HepG2 (cell line): Measurements from ENCODE around the gene FRK. TPM values are rescaled to one million over a fixed set of nuclear protein-coding genes. Genes with fewer than 3 reads are reported as not detected.

Experiments
- FOXP4 ChIP-seq: sonication (generic); formaldehyde crosslinking; IDR thresholded peaks from 2 replicates; pipeline ENCODE4 v1.4.0; 2020; ENCODE audit warnings: missing genetic modification reagents
- IRF2 ChIP-seq: IDR thresholded peaks from 2 replicates; pipeline ENCODE4 v1.6.1; 2018; ENCODE audit warnings: missing genetic modification reagents, missing compliant biosample characterization
- KLF9 ChIP-seq: IDR thresholded peaks from 2 replicates; pipeline ENCODE4 v1.6.1; 2016; ENCODE audit warnings: low read depth
- KMT2B ChIP-seq: IDR thresholded peaks from 2 replicates; pipeline ENCODE4 v1.6.1; 2016; ENCODE audit warnings: missing genetic modification reagents, missing compliant biosample characterization
- MBD4 ChIP-seq: IDR thresholded peaks from 2 replicates; pipeline ENCODE4 v1.6.1; 2012; ENCODE audit warnings: low read length, inconsistent platforms, borderline replicate concordance
- RFX3 ChIP-seq: IDR thresholded peaks from 2 replicates; pipeline ENCODE4 v1.6.1; 2016; ENCODE audit warnings: missing biosample characterization, missing genetic modification reagents
- SUZ12 ChIP-seq: fragments of 150-350 bp; IDR thresholded peaks from 2 replicates; pipeline ENCODE4 v1.6.1; 2014; ENCODE audit warnings: low read depth, low read length
- ZNF253 ChIP-seq: sonication (generic); formaldehyde crosslinking; IDR thresholded peaks from 2 replicates; pipeline ENCODE4 v1.8.0; 2022; ENCODE audit warnings: mild to moderate bottlenecking, missing genetic modification reagents, borderline replicate concordance
- ZNF275 ChIP-seq: sonication (generic); formaldehyde crosslinking; IDR thresholded peaks from 2 replicates; pipeline ENCODE4 v1.8.0; 2022; ENCODE audit warnings: missing genetic modification reagents, mild to moderate bottlenecking, inconsistent platforms, borderline replicate concordance
- ZNF451 ChIP-seq: sonication (generic); formaldehyde crosslinking; IDR thresholded peaks from 2 replicates; pipeline ENCODE4 v1.5.0; 2020; ENCODE audit warnings: mild to moderate bottlenecking, missing genetic modification reagents
- ZNF83 ChIP-seq: sonication (generic); formaldehyde crosslinking; IDR thresholded peaks from 2 replicates; pipeline ENCODE4 v1.4.0; 2020; ENCODE audit warnings: missing genetic modification reagents, mild to moderate bottlenecking, borderline replicate concordance
- ZNF841 ChIP-seq: sonication (generic); formaldehyde crosslinking; IDR thresholded peaks from 2 replicates; pipeline ENCODE4 v1.8.1; 2023; ENCODE audit warnings: missing genetic modification reagents, borderline replicate concordance
- polyA plus RNA-seq, 8 experiments: library from polyadenylated mRNA; depleted of rRNA in 3 of 8; stranded (reverse) in 7 of 8; unstranded in 1 of 8; fragments of >200 nt; fragmentation: Illumina TruSeq in 4 of 8; extraction: Trizol in 4 of 8; gene quantifications; 2 replicates each; pipeline versions ENCODE4 v1.2.1 to v1.2.3, GENCODE V29; 2011 to 2016; ENCODE audit warnings: low read depth in 4 of 8, missing spikeins in 1 of 8, mixed read lengths in 1 of 8; ENCODE audit not compliant: insufficient read depth in 1 of 8
- total RNA-seq, 5 experiments: library from RNA; depleted of rRNA; stranded (reverse); fragments of >200 nt; fragmentation: Illumina TruSeq; extraction: Trizol; gene quantifications; 2 replicates each; pipeline ENCODE4 v1.2.3, GENCODE V29; 2016; ENCODE audit warnings: low read depth in 1 of 5
- TF ChIP-seq, protein P1 (sequence below): sonication (generic); formaldehyde crosslinking; IDR thresholded peaks from 2 replicates; pipeline ENCODE4 v1.9.0; 2021; ENCODE audit warnings: mild to moderate bottlenecking, missing genetic modification reagents
- TF ChIP-seq, protein P2 (sequence below): sonication (generic); formaldehyde crosslinking; IDR thresholded peaks from 2 replicates; pipeline ENCODE4 v1.8.1; 2023; ENCODE audit warnings: mild to moderate bottlenecking, missing genetic modification reagents
- TF ChIP-seq, protein P3 (sequence below): IDR thresholded peaks from 2 replicates; pipeline ENCODE4 v1.6.1; 2016; ENCODE audit warnings: mild to moderate bottlenecking
- TF ChIP-seq, protein P4 (sequence below): sonication (generic); formaldehyde crosslinking; conservative IDR thresholded peaks from 2 replicates; pipeline ENCODE4 v1.8.0; 2022; ENCODE audit warnings: low read depth, missing genetic modification reagents

FRK gene
- total and polyA plus RNA-seq, 2 of the 13 experiments (the other 11 are each of a cell fraction or from before 2014, with no cell fraction given): 1.3 to 2.9 TPM

DNA sequence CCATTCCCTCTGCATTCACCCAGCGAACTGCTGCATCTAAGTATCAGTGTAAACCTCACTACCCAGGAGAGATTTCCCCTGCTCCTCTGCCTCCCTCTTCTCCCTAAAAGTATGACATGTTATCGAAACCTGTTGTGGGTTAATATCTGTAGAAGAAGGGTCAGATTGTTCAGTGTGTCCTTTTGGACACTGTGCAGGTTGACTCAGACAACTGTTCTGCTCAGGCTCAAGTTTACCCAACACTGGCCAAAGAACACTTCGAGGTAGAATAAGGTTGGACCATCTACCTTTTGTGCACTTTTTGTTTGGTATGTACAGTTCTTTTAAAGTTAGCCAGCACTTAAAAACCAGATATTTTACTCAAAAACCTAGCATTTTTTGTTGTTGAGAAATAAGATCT lies 44.6 kb upstream of the FRK start (continued):
- TF ChIP-seq, protein P1, sequence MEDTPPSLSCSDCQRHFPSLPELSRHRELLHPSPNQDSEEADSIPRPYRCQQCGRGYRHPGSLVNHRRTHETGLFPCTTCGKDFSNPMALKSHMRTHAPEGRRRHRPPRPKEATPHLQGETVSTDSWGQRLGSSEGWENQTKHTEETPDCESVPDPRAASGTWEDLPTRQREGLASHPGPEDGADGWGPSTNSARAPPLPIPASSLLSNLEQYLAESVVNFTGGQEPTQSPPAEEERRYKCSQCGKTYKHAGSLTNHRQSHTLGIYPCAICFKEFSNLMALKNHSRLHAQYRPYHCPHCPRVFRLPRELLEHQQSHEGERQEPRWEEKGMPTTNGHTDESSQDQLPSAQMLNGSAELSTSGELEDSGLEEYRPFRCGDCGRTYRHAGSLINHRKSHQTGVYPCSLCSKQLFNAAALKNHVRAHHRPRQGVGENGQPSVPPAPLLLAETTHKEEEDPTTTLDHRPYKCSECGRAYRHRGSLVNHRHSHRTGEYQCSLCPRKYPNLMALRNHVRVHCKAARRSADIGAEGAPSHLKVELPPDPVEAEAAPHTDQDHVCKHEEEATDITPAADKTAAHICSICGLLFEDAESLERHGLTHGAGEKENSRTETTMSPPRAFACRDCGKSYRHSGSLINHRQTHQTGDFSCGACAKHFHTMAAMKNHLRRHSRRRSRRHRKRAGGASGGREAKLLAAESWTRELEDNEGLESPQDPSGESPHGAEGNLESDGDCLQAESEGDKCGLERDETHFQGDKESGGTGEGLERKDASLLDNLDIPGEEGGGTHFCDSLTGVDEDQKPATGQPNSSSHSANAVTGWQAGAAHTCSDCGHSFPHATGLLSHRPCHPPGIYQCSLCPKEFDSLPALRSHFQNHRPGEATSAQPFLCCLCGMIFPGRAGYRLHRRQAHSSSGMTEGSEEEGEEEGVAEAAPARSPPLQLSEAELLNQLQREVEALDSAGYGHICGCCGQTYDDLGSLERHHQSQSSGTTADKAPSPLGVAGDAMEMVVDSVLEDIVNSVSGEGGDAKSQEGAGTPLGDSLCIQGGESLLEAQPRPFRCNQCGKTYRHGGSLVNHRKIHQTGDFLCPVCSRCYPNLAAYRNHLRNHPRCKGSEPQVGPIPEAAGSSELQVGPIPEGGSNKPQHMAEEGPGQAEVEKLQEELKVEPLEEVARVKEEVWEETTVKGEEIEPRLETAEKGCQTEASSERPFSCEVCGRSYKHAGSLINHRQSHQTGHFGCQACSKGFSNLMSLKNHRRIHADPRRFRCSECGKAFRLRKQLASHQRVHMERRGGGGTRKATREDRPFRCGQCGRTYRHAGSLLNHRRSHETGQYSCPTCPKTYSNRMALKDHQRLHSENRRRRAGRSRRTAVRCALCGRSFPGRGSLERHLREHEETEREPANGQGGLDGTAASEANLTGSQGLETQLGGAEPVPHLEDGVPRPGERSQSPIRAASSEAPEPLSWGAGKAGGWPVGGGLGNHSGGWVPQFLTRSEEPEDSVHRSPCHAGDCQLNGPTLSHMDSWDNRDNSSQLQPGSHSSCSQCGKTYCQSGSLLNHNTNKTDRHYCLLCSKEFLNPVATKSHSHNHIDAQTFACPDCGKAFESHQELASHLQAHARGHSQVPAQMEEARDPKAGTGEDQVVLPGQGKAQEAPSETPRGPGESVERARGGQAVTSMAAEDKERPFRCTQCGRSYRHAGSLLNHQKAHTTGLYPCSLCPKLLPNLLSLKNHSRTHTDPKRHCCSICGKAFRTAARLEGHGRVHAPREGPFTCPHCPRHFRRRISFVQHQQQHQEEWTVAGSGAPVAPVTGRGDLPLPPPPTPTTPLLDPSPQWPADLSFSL (CRISPR knock-in tag): peak; percentile 22; the same call in 1 of the 2 replicates
- TF ChIP-seq, protein P2, sequence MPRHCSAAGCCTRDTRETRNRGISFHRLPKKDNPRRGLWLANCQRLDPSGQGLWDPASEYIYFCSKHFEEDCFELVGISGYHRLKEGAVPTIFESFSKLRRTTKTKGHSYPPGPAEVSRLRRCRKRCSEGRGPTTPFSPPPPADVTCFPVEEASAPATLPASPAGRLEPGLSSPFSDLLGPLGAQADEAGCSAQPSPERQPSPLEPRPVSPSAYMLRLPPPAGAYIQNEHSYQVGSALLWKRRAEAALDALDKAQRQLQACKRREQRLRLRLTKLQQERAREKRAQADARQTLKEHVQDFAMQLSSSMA (CRISPR knock-in tag): no peak
- TF ChIP-seq KMT2B (CRISPR knock-in tag) (no peak), FOXP4 (CRISPR knock-in tag) (peak; percentile 53; the same call in 1 of the 2 replicates), ZNF83 (CRISPR knock-in tag) (no peak), ZNF841 (CRISPR knock-in tag) (no peak), ZNF253 (CRISPR knock-in tag) (no peak), ZNF451 (CRISPR knock-in tag) (no peak), IRF2 (no peak), SUZ12 (no peak), KLF9 (CRISPR knock-in tag) (no peak), ZNF275 (CRISPR knock-in tag) (no peak), MBD4 (no peak), RFX3 (CRISPR knock-in tag) (no peak)
- TF ChIP-seq, protein P3, sequence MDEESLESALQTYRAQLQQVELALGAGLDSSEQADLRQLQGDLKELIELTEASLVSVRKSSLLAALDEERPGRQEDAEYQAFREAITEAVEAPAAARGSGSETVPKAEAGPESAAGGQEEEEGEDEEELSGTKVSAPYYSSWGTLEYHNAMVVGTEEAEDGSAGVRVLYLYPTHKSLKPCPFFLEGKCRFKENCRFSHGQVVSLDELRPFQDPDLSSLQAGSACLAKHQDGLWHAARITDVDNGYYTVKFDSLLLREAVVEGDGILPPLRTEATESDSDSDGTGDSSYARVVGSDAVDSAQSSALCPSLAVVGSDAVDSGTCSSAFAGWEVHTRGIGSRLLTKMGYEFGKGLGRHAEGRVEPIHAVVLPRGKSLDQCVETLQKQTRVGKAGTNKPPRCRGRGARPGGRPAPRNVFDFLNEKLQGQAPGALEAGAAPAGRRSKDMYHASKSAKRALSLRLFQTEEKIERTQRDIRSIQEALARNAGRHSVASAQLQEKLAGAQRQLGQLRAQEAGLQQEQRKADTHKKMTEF (CRISPR knock-in tag): peak; percentile 49; the same call in 1 of the 2 replicates
- TF ChIP-seq, protein P4, sequence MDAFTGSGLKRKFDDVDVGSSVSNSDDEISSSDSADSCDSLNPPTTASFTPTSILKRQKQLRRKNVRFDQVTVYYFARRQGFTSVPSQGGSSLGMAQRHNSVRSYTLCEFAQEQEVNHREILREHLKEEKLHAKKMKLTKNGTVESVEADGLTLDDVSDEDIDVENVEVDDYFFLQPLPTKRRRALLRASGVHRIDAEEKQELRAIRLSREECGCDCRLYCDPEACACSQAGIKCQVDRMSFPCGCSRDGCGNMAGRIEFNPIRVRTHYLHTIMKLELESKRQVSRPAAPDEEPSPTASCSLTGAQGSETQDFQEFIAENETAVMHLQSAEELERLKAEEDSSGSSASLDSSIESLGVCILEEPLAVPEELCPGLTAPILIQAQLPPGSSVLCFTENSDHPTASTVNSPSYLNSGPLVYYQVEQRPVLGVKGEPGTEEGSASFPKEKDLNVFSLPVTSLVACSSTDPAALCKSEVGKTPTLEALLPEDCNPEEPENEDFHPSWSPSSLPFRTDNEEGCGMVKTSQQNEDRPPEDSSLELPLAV (CRISPR knock-in tag): no peak
